Measurements from ENCODE around the gene CYBA. TPM values are rescaled to one million over a fixed set of nuclear protein-coding genes. Genes with fewer than 3 reads are reported as not detected.

CYBA gene
- 100 to 1,000 TPM; 461 to 494 TPM for total RNA-seq

GRCh38 chr16:88650749-88651275 lies at the start of gene CYBA:
CYBA (minus strand) TSS chr16:88651053; CDS start chr16:88651013, 40 bp downstream.
- H3K4me1 Mint-ChIP-seq, result peaks cover 18% of the 10 kb centered on the region
- H3K36me3 Mint-ChIP-seq, result peaks cover 8% of the 10 kb centered on the region
- H3K9me3 Mint-ChIP-seq (ENCODE audit: low read depth), result no peaks in the 10 kb centered on the region
- peak within 1 kb of the TSS; percentile 94 for H3K27ac Mint-ChIP-seq
- DNase-seq (peak; percentile 94), ATAC-seq (peak; percentile 91)
- CTCF ChIA-PET, result interaction anchor here (1.2 to 1.5 kb wide), 3 partner anchors 31 to 87 kb away, joined by 3 to 5 read pairs (median 3); no protein-coding TSS in a partner anchor
- no peaks in the 10 kb centered on the region for H3K27me3 Mint-ChIP-seq
- H3K4me3 Mint-ChIP-seq, result peak within 1 kb of the TSS; percentile 94

- no peak for DNase-seq
- no peaks in the 10 kb centered on the region for H3K9me3 Mint-ChIP-seq (ENCODE audit: low read depth)
- no peak for ATAC-seq
- peaks cover 61% of the 10 kb centered on the region for H3K4me1 Mint-ChIP-seq
- H3K27me3 Mint-ChIP-seq, result no peaks in the 10 kb centered on the region
- H3K4me3 Mint-ChIP-seq, result peak overlapping the region; percentile 89
- CTCF ChIA-PET, result interaction anchor here (0.9 to 6.2 kb wide), 5 partner anchors 14 to 63 kb away, joined by 3 to 58 read pairs (median 15); partner anchors contain the start of gene SNAI3
- peaks cover 28% of the 10 kb centered on the region for H3K36me3 Mint-ChIP-seq
- H3K27ac Mint-ChIP-seq, result peak overlapping the region; percentile 98
These were observed 49.4 kb upstream of the CYBA start for GRCh38 chr16:88700322-88700635.

- no peaks in the 10 kb centered on the region for H3K27me3 Mint-ChIP-seq
- CTCF ChIA-PET, result no interaction called here
- no peaks in the 10 kb centered on the region for H3K9me3 Mint-ChIP-seq (ENCODE audit: low read depth)
- peaks cover 52% of the 10 kb centered on the region for H3K4me1 Mint-ChIP-seq
- H3K27ac Mint-ChIP-seq, result no peak overlapping the region
- ATAC-seq (no peak), DNase-seq (no peak)
- no peak overlapping the region for H3K4me3 Mint-ChIP-seq
- H3K36me3 Mint-ChIP-seq, result peaks cover 28% of the 10 kb centered on the region
These were observed 48.3 kb upstream of the CYBA start for GRCh38 chr16:88699180-88699579.

DNA sequence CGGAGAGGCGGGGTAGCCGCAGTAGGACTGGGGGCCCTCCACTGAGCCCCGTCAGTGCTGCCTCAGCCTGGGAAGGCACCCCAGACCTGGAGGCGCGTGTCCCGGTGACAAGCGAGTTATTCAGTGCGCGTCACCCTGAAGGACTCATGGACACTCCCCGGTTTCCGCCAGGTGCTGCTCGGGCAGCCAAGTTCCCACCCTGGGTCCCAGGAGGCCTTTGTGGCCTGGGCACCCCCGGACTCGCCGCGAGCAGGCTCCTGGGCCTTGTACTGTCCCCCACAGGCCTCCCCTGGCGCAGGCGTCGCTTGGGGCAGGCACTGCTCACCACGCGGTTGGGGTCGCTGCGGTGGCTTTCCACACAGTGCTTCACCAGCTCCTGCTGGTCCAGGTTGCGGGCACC lies 47.8 kb upstream of the CYBA start:
- CTCF ChIA-PET, result interaction anchor here (0.8 to 2.6 kb wide), 3 partner anchors 12 to 17 kb away, joined by 3 to 8 read pairs (median 3); no protein-coding TSS in a partner anchor

GRCh38 chr16:88697831-88698615 lies 47.2 kb upstream of the CYBA start:
- H3K36me3 Mint-ChIP-seq, result peaks cover 26% of the 10 kb centered on the region
- H3K4me1 Mint-ChIP-seq, result peaks cover 48% of the 10 kb centered on the region
- no peak overlapping the region for H3K4me3 Mint-ChIP-seq
- no peaks in the 10 kb centered on the region for H3K27me3 Mint-ChIP-seq
- CTCF ChIA-PET, result interaction anchor here (0.8 to 2.6 kb wide), 3 partner anchors 11 to 17 kb away, joined by 3 to 8 read pairs (median 3); no protein-coding TSS in a partner anchor
- ATAC-seq, result no peak
- peak overlapping the region; percentile 15 for H3K27ac Mint-ChIP-seq
- no peak for DNase-seq
- no peaks in the 10 kb centered on the region for H3K9me3 Mint-ChIP-seq (ENCODE audit: low read depth)

More for the DNA sequence above, 47.8 kb upstream of the CYBA start:
- ATAC-seq (no peak), DNase-seq (no peak)
- Mint-ChIP-seq H3K4me1 (peaks cover 48% of the 10 kb centered on the region), H3K27ac (no peak overlapping the region), H3K4me3 (no peak overlapping the region), H3K9me3 (ENCODE audit: low read depth) (no peaks in the 10 kb centered on the region), H3K27me3 (no peaks in the 10 kb centered on the region), H3K36me3 (peaks cover 28% of the 10 kb centered on the region)

- no peak for ATAC-seq
- CTCF ChIA-PET, result interaction anchor here (2.6 kb wide), 1 partner anchor 16 kb away, joined by 8 read pairs; no protein-coding TSS in a partner anchor
- no peaks in the 10 kb centered on the region for H3K9me3 Mint-ChIP-seq (ENCODE audit: low read depth)
- DNase-seq, result no peak
- H3K27me3 Mint-ChIP-seq, result no peaks in the 10 kb centered on the region
- H3K36me3 Mint-ChIP-seq, result peaks cover 22% of the 10 kb centered on the region
- peaks cover 48% of the 10 kb centered on the region for H3K4me1 Mint-ChIP-seq
- no peak overlapping the region for H3K4me3 Mint-ChIP-seq
- peak overlapping the region; percentile 15 for H3K27ac Mint-ChIP-seq
These were observed 46.4 kb upstream of the CYBA start for GRCh38 chr16:88697116-88697830.

DNA sequence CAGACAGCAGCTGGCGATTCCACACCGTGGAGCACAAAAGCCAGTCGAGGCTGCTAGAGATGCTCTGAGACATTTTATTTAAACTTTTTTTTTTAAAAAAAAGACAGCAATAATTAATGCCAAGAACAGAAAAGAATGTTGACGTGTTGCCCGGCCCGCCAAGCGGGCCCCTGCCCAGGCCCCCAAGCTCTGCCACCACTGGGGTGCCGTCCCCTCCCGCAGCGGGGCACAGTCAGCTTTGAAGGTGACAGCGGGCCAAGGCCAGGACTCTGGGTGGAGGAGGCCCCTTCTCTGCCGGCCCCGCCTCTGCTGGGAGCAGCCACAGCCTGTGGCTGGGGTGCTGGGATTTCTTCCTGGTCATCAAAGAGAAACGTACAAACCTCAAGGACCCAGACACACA lies 45.6 kb upstream of the CYBA start:
- no peak overlapping the region for H3K27ac Mint-ChIP-seq
- CTCF ChIA-PET, result interaction anchor here (0.7 to 2.6 kb wide), 2 partner anchors 15 to 106 kb away, joined by 3 to 8 read pairs; no protein-coding TSS in a partner anchor
- H3K4me3 Mint-ChIP-seq, result no peak overlapping the region
- DNase-seq, result no peak
- no peaks in the 10 kb centered on the region for H3K9me3 Mint-ChIP-seq (ENCODE audit: low read depth)
- no peaks in the 10 kb centered on the region for H3K27me3 Mint-ChIP-seq
- no peak for ATAC-seq
- H3K4me1 Mint-ChIP-seq, result peaks cover 48% of the 10 kb centered on the region
- H3K36me3 Mint-ChIP-seq, result peaks cover 22% of the 10 kb centered on the region

- H3K9me3 Mint-ChIP-seq (ENCODE audit: low read depth), result no peaks in the 10 kb centered on the region
- H3K4me3 Mint-ChIP-seq, result no peak overlapping the region
- peaks cover 22% of the 10 kb centered on the region for H3K36me3 Mint-ChIP-seq
- peaks cover 52% of the 10 kb centered on the region for H3K4me1 Mint-ChIP-seq
- no peak for DNase-seq
- H3K27me3 Mint-ChIP-seq, result no peaks in the 10 kb centered on the region
- H3K27ac Mint-ChIP-seq, result no peak overlapping the region
- no peak for ATAC-seq
- CTCF ChIA-PET, result no interaction called here
These were observed 44.9 kb upstream of the CYBA start for GRCh38 chr16:88695753-88696152.

GRCh38 chr16:88695218-88695617 lies 44.4 kb upstream of the CYBA start:
- no peak overlapping the region for H3K27ac Mint-ChIP-seq
- no peak overlapping the region for H3K4me3 Mint-ChIP-seq
- no peaks in the 10 kb centered on the region for H3K9me3 Mint-ChIP-seq (ENCODE audit: low read depth)
- H3K27me3 Mint-ChIP-seq, result no peaks in the 10 kb centered on the region
- DNase-seq, result no peak
- H3K4me1 Mint-ChIP-seq, result peaks cover 52% of the 10 kb centered on the region
- no peak for ATAC-seq
- CTCF ChIA-PET, result no interaction called here
- peaks cover 22% of the 10 kb centered on the region for H3K36me3 Mint-ChIP-seq

DNA sequence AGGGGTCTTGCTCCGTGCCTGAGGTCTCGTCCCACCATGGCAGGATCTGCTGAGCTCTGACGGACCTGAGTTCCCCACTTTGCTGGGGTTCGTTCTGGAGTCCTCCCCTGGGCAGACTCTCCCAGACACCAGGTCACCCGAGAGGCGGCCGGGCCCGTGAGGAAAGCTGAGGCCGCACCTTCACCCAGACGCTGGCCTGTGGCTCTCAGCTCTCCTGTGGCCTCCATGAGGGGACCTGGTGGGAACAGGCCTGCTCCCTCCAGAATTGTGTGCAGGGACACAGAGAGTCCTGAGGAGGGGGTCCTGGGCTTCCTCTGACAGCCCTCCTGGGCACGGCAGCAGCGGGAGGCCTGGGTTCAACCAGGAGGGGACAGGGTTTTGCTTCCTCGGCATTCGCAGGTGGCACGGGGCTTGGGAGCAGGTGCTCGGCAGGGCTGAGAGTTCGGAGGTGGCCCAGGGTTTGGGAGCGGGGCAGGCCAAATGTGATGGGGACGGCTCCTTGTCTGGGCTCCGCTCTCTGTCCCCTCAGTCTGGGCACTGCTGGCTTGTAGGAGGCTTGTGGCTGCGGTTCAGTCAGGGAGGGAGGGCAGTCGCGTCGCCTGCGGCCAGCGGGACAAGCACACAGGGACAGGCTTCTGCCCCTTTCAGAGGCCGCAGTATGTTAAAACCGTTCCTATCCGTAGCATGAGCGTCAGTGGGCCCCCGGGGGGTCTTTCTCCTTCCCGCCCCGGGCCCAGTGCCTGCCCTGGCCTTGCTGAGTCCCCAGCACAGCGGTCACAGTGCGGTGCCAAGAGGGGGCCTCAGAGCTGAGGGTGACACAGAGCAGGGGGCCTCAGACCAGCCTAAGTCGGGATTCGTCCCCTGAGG lies 43.6 kb upstream of the CYBA start:
- ATAC-seq, result no peak
- Mint-ChIP-seq H3K9me3 (ENCODE audit: low read depth) (no peaks in the 10 kb centered on the region), H3K36me3 (peaks cover 15% of the 10 kb centered on the region), H3K4me3 (no peak overlapping the region), H3K27me3 (no peaks in the 10 kb centered on the region), H3K4me1 (peaks cover 47% of the 10 kb centered on the region), H3K27ac (peak overlapping the region; percentile 24)
- CTCF ChIA-PET, result no interaction called here
- no peak for DNase-seq

- no peak for ATAC-seq
- H3K9me3 Mint-ChIP-seq (ENCODE audit: low read depth), result no peaks in the 10 kb centered on the region
- peaks cover 13% of the 10 kb centered on the region for H3K36me3 Mint-ChIP-seq
- peaks cover 45% of the 10 kb centered on the region for H3K4me1 Mint-ChIP-seq
- no peak overlapping the region for H3K27ac Mint-ChIP-seq
- H3K4me3 Mint-ChIP-seq, result no peak overlapping the region
- no peak for DNase-seq
- peaks cover 3% of the 10 kb centered on the region for H3K27me3 Mint-ChIP-seq
- CTCF ChIA-PET, result no interaction called here
These were observed 42.7 kb upstream of the CYBA start for GRCh38 chr16:88693420-88694177.

GRCh38 chr16:88692861-88693260 lies 42.0 kb upstream of the CYBA start:
- no peak for ATAC-seq
- Mint-ChIP-seq H3K27me3 (peaks cover 4% of the 10 kb centered on the region), H3K4me1 (peaks cover 39% of the 10 kb centered on the region), H3K4me3 (no peak overlapping the region), H3K9me3 (ENCODE audit: low read depth) (no peaks in the 10 kb centered on the region), H3K27ac (peak overlapping the region; percentile 75), H3K36me3 (peaks cover 9% of the 10 kb centered on the region)
- CTCF ChIA-PET, result interaction anchor here (2.5 kb wide), 1 partner anchor 11 kb away, joined by 6 read pairs; no protein-coding TSS in a partner anchor
- no peak for DNase-seq

Data from activated CD8-positive, alpha-beta memory T cell treated with anti-CD3 and anti-CD28 coated beads, Interleukin-2, amount 10 ng/mL, durations not matched to agents 7 days and 5 days (primary cell).